ENCODE measurements around the gene EGFR.

DNA sequence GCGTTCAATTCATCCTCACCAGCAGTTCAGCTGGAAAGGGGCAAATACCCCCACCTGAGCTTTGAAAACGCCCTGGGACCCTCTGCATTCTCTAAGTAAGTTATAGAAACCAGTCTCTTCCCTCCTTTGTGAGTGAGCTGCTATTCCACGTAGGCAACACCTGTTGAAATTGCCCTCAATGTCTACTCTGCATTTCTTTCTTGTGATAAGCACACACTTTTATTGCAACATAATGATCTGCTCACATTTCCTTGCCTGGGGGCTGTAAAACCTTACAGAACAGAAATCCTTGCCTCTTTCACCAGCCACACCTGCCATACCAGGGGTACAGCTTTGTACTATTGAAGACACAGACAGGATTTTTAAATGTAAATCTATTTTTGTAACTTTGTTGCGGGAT is 190.5 kb downstream of the EGFR start:
- TF ChIP-seq, protein P1, sequence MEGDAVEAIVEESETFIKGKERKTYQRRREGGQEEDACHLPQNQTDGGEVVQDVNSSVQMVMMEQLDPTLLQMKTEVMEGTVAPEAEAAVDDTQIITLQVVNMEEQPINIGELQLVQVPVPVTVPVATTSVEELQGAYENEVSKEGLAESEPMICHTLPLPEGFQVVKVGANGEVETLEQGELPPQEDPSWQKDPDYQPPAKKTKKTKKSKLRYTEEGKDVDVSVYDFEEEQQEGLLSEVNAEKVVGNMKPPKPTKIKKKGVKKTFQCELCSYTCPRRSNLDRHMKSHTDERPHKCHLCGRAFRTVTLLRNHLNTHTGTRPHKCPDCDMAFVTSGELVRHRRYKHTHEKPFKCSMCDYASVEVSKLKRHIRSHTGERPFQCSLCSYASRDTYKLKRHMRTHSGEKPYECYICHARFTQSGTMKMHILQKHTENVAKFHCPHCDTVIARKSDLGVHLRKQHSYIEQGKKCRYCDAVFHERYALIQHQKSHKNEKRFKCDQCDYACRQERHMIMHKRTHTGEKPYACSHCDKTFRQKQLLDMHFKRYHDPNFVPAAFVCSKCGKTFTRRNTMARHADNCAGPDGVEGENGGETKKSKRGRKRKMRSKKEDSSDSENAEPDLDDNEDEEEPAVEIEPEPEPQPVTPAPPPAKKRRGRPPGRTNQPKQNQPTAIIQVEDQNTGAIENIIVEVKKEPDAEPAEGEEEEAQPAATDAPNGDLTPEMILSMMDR (IDR thresholded peaks at IDR 0.05; ENCODE audit: poor library complexity), result no peak
- TF ChIP-seq EZH2 (IDR thresholded peaks at IDR 0.05; ENCODE audit: borderline replicate concordance) (no peak), EZH2phosphoT487 (IDR thresholded peaks at IDR 0.05; ENCODE audit: low read depth, severe bottlenecking, unreplicated experiment) (no peak)

All from hepatocyte (in vitro differentiated cells).